ENCODE results near the gene CCDC148. TPM values are rescaled to one million over a fixed set of nuclear protein-coding genes. Genes with fewer than 3 reads are reported as not detected.
"Not testable (repeated sequence)": the region's sequence is repeated elsewhere in the genome, so short reads cannot be mapped to it uniquely, and the experiment has no call there.

The CCDC148 gene
- total RNA-seq, 1 donor from 2014 or later: not detected

DNA sequence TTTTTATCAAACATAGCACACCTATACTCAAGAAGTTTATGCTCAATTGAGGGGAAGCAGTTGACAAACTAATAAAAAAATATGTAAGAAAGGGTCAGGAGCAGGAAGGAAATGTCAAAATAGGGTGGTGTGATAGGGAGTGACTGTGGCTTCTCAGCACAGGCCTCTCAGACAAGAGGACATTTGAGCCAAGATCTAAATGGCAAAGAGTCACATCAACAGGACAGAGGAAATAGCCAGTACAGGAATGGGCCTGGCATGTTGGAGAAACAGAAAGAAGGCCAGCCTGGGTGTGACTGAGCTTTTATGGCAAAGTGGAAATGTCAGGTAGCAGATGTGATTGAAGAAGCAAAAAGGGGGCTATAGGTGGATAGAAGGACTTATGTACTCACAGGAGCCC is 117.0 kb downstream of the CCDC148 start:
- Mint-ChIP-seq H3K9me3 (no peaks in the 10 kb centered on the region), H3K36me3 (ENCODE audit: low read depth) (no peaks in the 10 kb centered on the region), H3K4me3 (no peak overlapping the region), H3K27me3 (peaks cover 3% of the 10 kb centered on the region), H3K4me1 (no peaks in the 10 kb centered on the region), H3K27ac (no peak overlapping the region)
- no peak for DNase-seq
- intact Hi-C loops (cut with micrococcal nuclease): no loop called here

DNA sequence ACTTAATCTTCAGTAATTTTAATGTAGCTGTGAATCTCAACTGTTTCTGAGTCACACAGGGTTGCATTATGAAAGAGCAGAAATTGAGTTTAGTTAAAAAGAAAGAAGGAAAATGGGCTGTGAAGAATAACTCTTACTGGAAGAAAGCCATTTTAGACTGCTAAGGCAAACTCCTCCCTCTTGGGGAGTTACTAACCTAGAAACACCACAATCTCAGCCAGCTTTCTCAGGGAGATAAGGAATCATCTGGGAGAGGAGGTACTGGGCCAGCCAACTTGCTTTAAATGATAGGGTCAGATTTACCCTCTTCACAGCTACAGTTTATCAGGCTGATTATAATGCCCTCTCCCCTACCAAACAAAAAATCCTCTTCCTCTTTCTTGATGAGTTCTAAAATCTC is 119.5 kb downstream of the CCDC148 start:
- no peak for DNase-seq
- Mint-ChIP-seq H3K4me1 (no peaks in the 10 kb centered on the region), H3K9me3 (no peaks in the 10 kb centered on the region), H3K27me3 (peaks cover 3% of the 10 kb centered on the region), H3K36me3 (ENCODE audit: low read depth) (no peaks in the 10 kb centered on the region), H3K27ac (no peak overlapping the region), H3K4me3 (no peak overlapping the region)
- intact Hi-C loops (cut with micrococcal nuclease): no loop called here

DNA sequence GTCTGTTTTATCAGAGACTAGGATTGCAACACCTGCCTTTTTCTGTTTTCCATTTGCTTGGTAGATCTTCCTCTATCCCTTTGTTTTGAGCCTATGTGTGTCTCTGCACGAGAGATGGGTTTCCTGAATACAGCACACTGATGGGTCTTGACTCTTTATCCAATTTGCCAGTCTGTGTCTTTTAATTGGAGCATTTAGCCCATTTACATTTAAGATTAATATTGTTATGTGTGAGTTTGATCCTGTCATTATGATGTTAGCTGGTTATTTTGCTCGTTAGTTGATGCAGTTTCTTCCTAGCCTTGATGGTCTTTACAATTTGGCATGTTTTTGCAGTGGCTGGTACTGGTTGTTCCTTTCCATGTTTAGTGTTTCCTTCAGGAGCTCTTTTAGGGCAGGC is 124.8 kb downstream of the CCDC148 start:
- H3K36me3 Mint-ChIP-seq (ENCODE audit: low read depth); H3K4me3 Mint-ChIP-seq; H3K4me1 Mint-ChIP-seq; H3K27me3 Mint-ChIP-seq; intact Hi-C loops (cut with micrococcal nuclease); H3K9me3 Mint-ChIP-seq; H3K27ac Mint-ChIP-seq; DNase-seq: not testable (repeated sequence)

DNA sequence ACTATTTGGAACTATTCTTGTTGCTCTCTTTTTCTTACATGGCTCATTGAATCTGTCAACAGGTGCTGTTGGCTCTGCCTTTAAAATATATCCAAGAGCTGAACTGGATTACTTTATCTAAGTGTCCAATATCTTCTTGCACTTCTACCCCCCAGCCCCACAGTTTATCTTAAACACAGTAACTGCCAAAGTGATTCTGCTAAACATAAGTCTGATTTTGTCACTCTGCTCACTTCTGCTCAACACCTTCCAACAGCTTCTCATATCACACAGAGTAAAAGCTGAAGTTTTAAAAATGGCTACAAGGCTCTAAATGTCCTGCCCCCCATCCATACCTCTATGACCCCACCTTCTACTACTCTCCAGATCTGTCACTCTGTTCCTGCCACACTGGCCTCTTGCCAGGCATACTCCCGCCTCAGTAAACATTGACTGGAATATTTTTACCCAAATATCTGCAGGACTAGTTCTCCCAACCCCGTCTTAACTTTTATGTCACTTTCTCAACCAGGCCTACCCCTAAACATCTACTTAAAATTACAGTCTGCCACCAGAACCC is 130.7 kb downstream of the CCDC148 start:
- intact Hi-C loops (cut with micrococcal nuclease): no loop called here
- no peaks in the 10 kb centered on the region for H3K27me3 Mint-ChIP-seq
- H3K9me3 Mint-ChIP-seq: peaks cover 4% of the 10 kb centered on the region
- no peak overlapping the region for H3K27ac Mint-ChIP-seq
- no peak overlapping the region for H3K4me3 Mint-ChIP-seq
- no peaks in the 10 kb centered on the region for H3K4me1 Mint-ChIP-seq
- no peak for DNase-seq
- no peaks in the 10 kb centered on the region for H3K36me3 Mint-ChIP-seq (ENCODE audit: low read depth)

GRCh38 chr2:158325031-158325781 is 131.3 kb downstream of the CCDC148 start:
- Mint-ChIP-seq H3K9me3 (no peaks in the 10 kb centered on the region), H3K4me3 (no peak overlapping the region), H3K27ac (no peak overlapping the region), H3K36me3 (ENCODE audit: low read depth) (no peaks in the 10 kb centered on the region), H3K27me3 (no peaks in the 10 kb centered on the region), H3K4me1 (no peaks in the 10 kb centered on the region)
- intact Hi-C loops (cut with micrococcal nuclease): no loop called here
- no peak for DNase-seq

GRCh38 chr2:158323381-158323780 is 133.2 kb downstream of the CCDC148 start:
- H3K36me3 Mint-ChIP-seq (ENCODE audit: low read depth): no peaks in the 10 kb centered on the region
- no peak for DNase-seq
- no peaks in the 10 kb centered on the region for H3K4me1 Mint-ChIP-seq
- no peak overlapping the region for H3K4me3 Mint-ChIP-seq
- no peaks in the 10 kb centered on the region for H3K27me3 Mint-ChIP-seq
- intact Hi-C loops (cut with micrococcal nuclease): no loop called here
- H3K27ac Mint-ChIP-seq: no peak overlapping the region
- H3K9me3 Mint-ChIP-seq: no peaks in the 10 kb centered on the region

- H3K9me3 Mint-ChIP-seq: no peaks in the 10 kb centered on the region
These were observed 135.3 kb downstream of the CCDC148 start for GRCh38 chr2:158321264-158321663.

DNA sequence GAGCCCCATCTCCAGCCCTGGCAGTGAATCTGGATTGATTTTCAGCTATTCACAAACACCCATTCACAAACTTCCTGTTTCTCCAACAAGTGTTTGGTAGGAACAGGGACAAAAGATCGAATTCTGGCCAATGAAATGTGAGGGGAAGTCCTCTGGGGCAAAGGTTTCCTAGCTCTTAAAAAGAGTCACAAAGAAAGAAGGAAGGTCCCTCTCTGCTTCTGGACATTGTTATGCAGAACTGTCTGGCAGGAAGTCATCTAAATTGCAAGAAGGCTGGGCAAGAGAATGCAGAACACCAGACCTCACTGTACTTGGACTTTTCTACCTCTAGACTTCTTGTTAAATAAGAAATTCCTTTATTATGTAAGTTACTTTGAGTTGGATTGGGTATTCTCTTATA is 137.3 kb downstream of the CCDC148 start:
- intact Hi-C loops (cut with micrococcal nuclease): no loop called here
- peaks cover 7% of the 10 kb centered on the region for H3K27me3 Mint-ChIP-seq
- no peak for DNase-seq
- H3K4me3 Mint-ChIP-seq: no peak overlapping the region
- H3K9me3 Mint-ChIP-seq: no peaks in the 10 kb centered on the region
- H3K4me1 Mint-ChIP-seq: peaks cover 4% of the 10 kb centered on the region
- no peaks in the 10 kb centered on the region for H3K36me3 Mint-ChIP-seq (ENCODE audit: low read depth)
- H3K27ac Mint-ChIP-seq: no peak overlapping the region

More at GRCh38 chr2:158321264-158321663, 135.3 kb downstream of the CCDC148 start:
- intact Hi-C loops (cut with micrococcal nuclease): no loop called here
- Mint-ChIP-seq H3K27ac (no peak overlapping the region), H3K36me3 (ENCODE audit: low read depth) (no peaks in the 10 kb centered on the region), H3K4me1 (peaks cover 4% of the 10 kb centered on the region), H3K27me3 (peaks cover 4% of the 10 kb centered on the region), H3K4me3 (no peak overlapping the region)
- no peak for DNase-seq

- H3K36me3 Mint-ChIP-seq (ENCODE audit: low read depth): no peaks in the 10 kb centered on the region
- no peaks in the 10 kb centered on the region for H3K9me3 Mint-ChIP-seq
- H3K27ac Mint-ChIP-seq: no peak overlapping the region
- no peak overlapping the region for H3K4me3 Mint-ChIP-seq
- no peak for DNase-seq
- intact Hi-C loops (cut with micrococcal nuclease): no loop called here
- peaks cover 7% of the 10 kb centered on the region for H3K27me3 Mint-ChIP-seq
- H3K4me1 Mint-ChIP-seq: peaks cover 4% of the 10 kb centered on the region
These were observed 138.9 kb downstream of the CCDC148 start for GRCh38 chr2:158317642-158318041.

GRCh38 chr2:158315803-158316414 is 140.6 kb downstream of the CCDC148 start:
- H3K27me3 Mint-ChIP-seq: peaks cover 7% of the 10 kb centered on the region
- peaks cover 4% of the 10 kb centered on the region for H3K4me1 Mint-ChIP-seq

GRCh38 chr2:158315000-158315399 is 141.6 kb downstream of the CCDC148 start:
- no peak overlapping the region for H3K4me3 Mint-ChIP-seq
- peaks cover 7% of the 10 kb centered on the region for H3K27me3 Mint-ChIP-seq
- intact Hi-C loops (cut with micrococcal nuclease): no loop called here
- H3K36me3 Mint-ChIP-seq (ENCODE audit: low read depth): no peaks in the 10 kb centered on the region
- no peak for DNase-seq
- no peaks in the 10 kb centered on the region for H3K9me3 Mint-ChIP-seq
- H3K27ac Mint-ChIP-seq: no peak overlapping the region
- H3K4me1 Mint-ChIP-seq: peaks cover 4% of the 10 kb centered on the region

More at GRCh38 chr2:158315803-158316414, 140.6 kb downstream of the CCDC148 start:
- Mint-ChIP-seq H3K36me3 (ENCODE audit: low read depth) (no peaks in the 10 kb centered on the region), H3K9me3 (no peaks in the 10 kb centered on the region), H3K27ac (no peak overlapping the region), H3K4me3 (no peak overlapping the region)
- intact Hi-C loops (cut with micrococcal nuclease): no loop called here
- DNase-seq: no peak

DNA sequence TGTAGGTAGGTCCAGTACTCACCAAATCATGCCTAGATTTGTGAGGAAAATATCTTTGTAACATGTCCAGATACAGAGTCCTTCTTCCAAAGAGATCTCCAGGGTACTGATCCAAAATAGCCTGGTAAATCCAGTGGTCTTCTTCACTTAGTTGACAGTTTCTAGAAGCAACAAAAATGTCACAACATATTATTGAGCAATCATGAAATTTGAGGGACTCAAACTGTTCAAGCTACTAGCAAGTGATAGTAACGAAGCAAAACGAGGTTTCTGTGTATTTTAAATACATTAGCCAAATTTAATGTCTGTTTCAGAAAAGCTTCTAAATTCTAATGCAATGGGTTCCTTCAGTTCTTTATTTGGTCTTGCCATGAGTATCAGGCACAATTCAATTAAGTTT is 142.8 kb downstream of the CCDC148 start:
- DNase-seq: no peak
- intact Hi-C loops (cut with micrococcal nuclease): no loop called here
- Mint-ChIP-seq H3K36me3 (ENCODE audit: low read depth) (no peaks in the 10 kb centered on the region), H3K4me3 (no peak overlapping the region), H3K4me1 (peaks cover 4% of the 10 kb centered on the region), H3K27me3 (peaks cover 7% of the 10 kb centered on the region), H3K27ac (no peak overlapping the region), H3K9me3 (no peaks in the 10 kb centered on the region)

GRCh38 chr2:158312981-158313380 is 143.6 kb downstream of the CCDC148 start:
- H3K4me1 Mint-ChIP-seq: peaks cover 4% of the 10 kb centered on the region
- no peaks in the 10 kb centered on the region for H3K9me3 Mint-ChIP-seq
- H3K36me3 Mint-ChIP-seq (ENCODE audit: low read depth): no peaks in the 10 kb centered on the region

DNA sequence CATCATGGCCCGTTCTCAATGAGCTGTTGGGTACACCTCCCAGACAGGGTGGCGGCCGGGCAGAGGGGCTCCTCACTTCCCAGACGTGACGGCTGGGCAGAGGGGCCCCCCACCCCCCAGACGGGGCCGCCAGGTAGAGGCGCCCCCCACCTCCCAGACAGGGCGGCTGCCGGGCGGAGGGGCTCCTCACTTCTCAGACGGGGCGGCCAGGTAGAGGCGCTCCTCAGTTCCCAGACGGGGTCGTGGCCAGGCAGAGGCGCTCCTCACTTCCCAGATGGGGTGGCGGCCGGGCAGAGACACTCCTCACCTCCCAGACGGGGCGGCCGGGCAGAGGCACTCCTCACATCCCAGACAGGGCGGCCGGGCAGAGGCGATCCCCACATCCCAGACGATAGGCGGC is 146.1 kb downstream of the CCDC148 start:
- H3K9me3 Mint-ChIP-seq; intact Hi-C loops (cut with micrococcal nuclease); H3K27ac Mint-ChIP-seq; H3K27me3 Mint-ChIP-seq; H3K4me3 Mint-ChIP-seq; H3K4me1 Mint-ChIP-seq; DNase-seq; H3K36me3 Mint-ChIP-seq (ENCODE audit: low read depth): not testable (repeated sequence)

More at GRCh38 chr2:158312981-158313380, 143.6 kb downstream of the CCDC148 start:
- intact Hi-C loops (cut with micrococcal nuclease): no loop called here
- DNase-seq: no peak
- Mint-ChIP-seq H3K27me3 (peaks cover 5% of the 10 kb centered on the region), H3K4me3 (no peak overlapping the region), H3K27ac (no peak overlapping the region)

All from activated CD4-positive, alpha-beta T cell treated with anti-CD3 and anti-CD28 coated beads, Interleukin-2, amount 10 ng/mL, durations not matched to agents 24 days and 14 days (primary cell).